Muscle layer of duodenum (tissue), 2 donors: ENCODE measurements around the gene FBLN5.
"Not testable (repeated sequence)": the region's sequence is repeated elsewhere in the genome, so short reads cannot be mapped to it uniquely, and the experiment has no call there.

Source experiments
- H3K27ac ChIP-seq: one replicate; pipeline ENCODE4 v1.7.0; 2013; ENCODE audit warnings: mild to moderate bottlenecking, low read length
- H3K27me3 ChIP-seq: one replicate; pipeline ENCODE4 v1.7.0; 2013; ENCODE audit warnings: low read depth, mild to moderate bottlenecking, control low read depth, low read length
- H3K36me3 ChIP-seq, 2 donors: one replicate each; pipeline ENCODE4 v1.7.0; 2013; ENCODE audit warnings: low read length in 2 of 2, control low read depth in 1 of 2, mild to moderate bottlenecking in 1 of 2; ENCODE audit not compliant: insufficient read depth in 2 of 2, control insufficient read depth in 1 of 2
- H3K4me1 ChIP-seq, 2 donors: one replicate each; pipeline ENCODE4 v1.7.0; 2013; ENCODE audit warnings: low read length in 2 of 2, mild to moderate bottlenecking in 2 of 2, control low read depth in 1 of 2, moderate library complexity in 1 of 2; ENCODE audit not compliant: insufficient read depth in 2 of 2, control insufficient read depth in 1 of 2
- H3K4me3 ChIP-seq, 2 donors: one replicate each; pipeline ENCODE4 v1.7.0; 2013; ENCODE audit warnings: low read length in 2 of 2, low read depth in 1 of 2, mild to moderate bottlenecking in 1 of 2
- H3K9me3 ChIP-seq, 2 donors: one replicate each; pipeline ENCODE4 v1.7.0; 2013; ENCODE audit warnings: low read length in 2 of 2, control low read depth in 1 of 2, mild to moderate bottlenecking in 1 of 2; ENCODE audit not compliant: control insufficient read depth in 1 of 2
- donor health status: healthy.

FBLN5 gene

GRCh38 chr14:91904956-91905645 is 42.4 kb downstream of the FBLN5 start:
- Histone ChIP-seq H3K36me3 (peaks cover 0 to 4% of the 10 kb centered on the region in 2 donors), H3K4me3 (no peak overlapping the region), H3K4me1 (peaks cover 7 to 8% of the 10 kb centered on the region in 2 donors), H3K9me3 (no peaks in the 10 kb centered on the region), H3K27me3 (no peaks in the 10 kb centered on the region), H3K27ac (no peak overlapping the region)

GRCh38 chr14:91904483-91904882 is 43.0 kb downstream of the FBLN5 start:
- Histone ChIP-seq H3K27ac (no peak overlapping the region), H3K36me3 (peaks cover 0 to 4% of the 10 kb centered on the region in 2 donors), H3K9me3 (no peaks in the 10 kb centered on the region), H3K4me3 (no peak overlapping the region), H3K27me3 (no peaks in the 10 kb centered on the region), H3K4me1 (peaks cover 7 to 8% of the 10 kb centered on the region in 2 donors)

- peaks cover 8 to 10% of the 10 kb centered on the region in 2 donors for H3K4me1 ChIP-seq
- H3K4me3 ChIP-seq: no peak overlapping the region
- H3K9me3 ChIP-seq: no peaks in the 10 kb centered on the region
- peaks cover 0 to 4% of the 10 kb centered on the region in 2 donors for H3K36me3 ChIP-seq
- H3K27me3 ChIP-seq: no peaks in the 10 kb centered on the region
- H3K27ac ChIP-seq: no peak overlapping the region
These were observed 44.4 kb downstream of the FBLN5 start for GRCh38 chr14:91903070-91903469.

- Histone ChIP-seq H3K27me3 (no peaks in the 10 kb centered on the region), H3K9me3 (no peaks in the 10 kb centered on the region), H3K4me1 (peaks cover 8 to 11% of the 10 kb centered on the region in 2 donors), H3K36me3 (peaks cover 0 to 4% of the 10 kb centered on the region in 2 donors), H3K4me3 (no peak overlapping the region), H3K27ac (no peak overlapping the region)
These were observed 45.2 kb downstream of the FBLN5 start for GRCh38 chr14:91902336-91902735.

- no peaks in the 10 kb centered on the region for H3K9me3 ChIP-seq
- H3K27me3 ChIP-seq: no peaks in the 10 kb centered on the region
- H3K36me3 ChIP-seq: no peaks in the 10 kb centered on the region
- peak overlapping the region; percentile 19 for H3K27ac ChIP-seq
- H3K4me1 ChIP-seq: peaks cover 8 to 18% of the 10 kb centered on the region in 2 donors
- no peak overlapping the region for H3K4me3 ChIP-seq
These were observed 45.9 kb downstream of the FBLN5 start for GRCh38 chr14:91901449-91902226.

- Histone ChIP-seq H3K9me3 (no peaks in the 10 kb centered on the region), H3K4me3 (no peak overlapping the region), H3K36me3 (no peaks in the 10 kb centered on the region), H3K27ac (no peak overlapping the region), H3K4me1 (peaks cover 8 to 18% of the 10 kb centered on the region in 2 donors), H3K27me3 (no peaks in the 10 kb centered on the region)
These were observed 47.7 kb downstream of the FBLN5 start for GRCh38 chr14:91899806-91900205.

GRCh38 chr14:91899213-91899612 is 48.3 kb downstream of the FBLN5 start:
- Histone ChIP-seq H3K9me3 (no peaks in the 10 kb centered on the region), H3K36me3 (no peaks in the 10 kb centered on the region), H3K27me3 (no peaks in the 10 kb centered on the region), H3K27ac (no peak overlapping the region), H3K4me1 (peaks cover 8 to 18% of the 10 kb centered on the region in 2 donors), H3K4me3 (no peak overlapping the region)

- Histone ChIP-seq H3K36me3 (no peaks in the 10 kb centered on the region), H3K4me1 (peaks cover 8 to 18% of the 10 kb centered on the region in 2 donors), H3K27me3 (no peaks in the 10 kb centered on the region), H3K4me3 (no peak overlapping the region), H3K27ac (no peak overlapping the region), H3K9me3 (no peaks in the 10 kb centered on the region)
These were observed 49.1 kb downstream of the FBLN5 start for GRCh38 chr14:91898372-91898771.

GRCh38 chr14:91897716-91898115 is 49.8 kb downstream of the FBLN5 start:
- not testable (repeated sequence) for H3K4me3 ChIP-seq, H3K27ac ChIP-seq
- H3K4me1 ChIP-seq: peaks cover 8 to 18% of the 10 kb centered on the region in 2 donors

GRCh38 chr14:91897106-91897701 is 50.3 kb downstream of the FBLN5 start:
- H3K4me3 ChIP-seq: no peak overlapping the region
- H3K9me3 ChIP-seq: no peaks in the 10 kb centered on the region
- H3K27me3 ChIP-seq: no peaks in the 10 kb centered on the region
- H3K4me1 ChIP-seq: peaks cover 5 to 18% of the 10 kb centered on the region in 2 donors
- H3K27ac ChIP-seq: no peak overlapping the region
- no peaks in the 10 kb centered on the region for H3K36me3 ChIP-seq

More at GRCh38 chr14:91897716-91898115, 49.8 kb downstream of the FBLN5 start:
- H3K36me3 ChIP-seq, H3K27me3 ChIP-seq, H3K9me3 ChIP-seq: not testable (repeated sequence)

GRCh38 chr14:91896419-91896818 is 51.1 kb downstream of the FBLN5 start:
- H3K9me3 ChIP-seq: no peaks in the 10 kb centered on the region
- H3K27ac ChIP-seq: no peak overlapping the region
- no peaks in the 10 kb centered on the region for H3K36me3 ChIP-seq
- H3K4me3 ChIP-seq: no peak overlapping the region
- H3K4me1 ChIP-seq: peaks cover 5 to 18% of the 10 kb centered on the region in 2 donors
- H3K27me3 ChIP-seq: no peaks in the 10 kb centered on the region
